SHP77 (cell line): ENCODE results near the gene SALL3.

Experiments used
- DNase-seq, 2 experiments: peaks; one replicate each; lab custom pipeline; 2025; lab: John Stamatoyannopoulos, UW

Gene SALL3

GRCh38 chr18:78965917-78966792 is 13.5 kb upstream of the SALL3 start:
- no peak for DNase-seq

GRCh38 chr18:78966793-78967106 is 12.9 kb upstream of the SALL3 start:
- DNase-seq = no peak

GRCh38 chr18:78967692-78968091 is 11.9 kb upstream of the SALL3 start:
- no peak for DNase-seq

- DNase-seq = no peak
Observed at GRCh38 chr18:78969574-78970315, 9.9 kb upstream of the SALL3 start.

GRCh38 chr18:78970774-78971333 is 8.8 kb upstream of the SALL3 start:
- no peak for DNase-seq

- no peak for DNase-seq
Observed at GRCh38 chr18:78971511-78972245, 7.9 kb upstream of the SALL3 start.

- DNase-seq = no peak
Observed at GRCh38 chr18:78972385-78972918, 7.2 kb upstream of the SALL3 start.

GRCh38 chr18:78972930-78973331 is 6.7 kb upstream of the SALL3 start:
- no peak for DNase-seq

GRCh38 chr18:78973357-78974083 is 6.1 kb upstream of the SALL3 start:
- no peak for DNase-seq

- no peak for DNase-seq
Observed at GRCh38 chr18:78974115-78974761, 5.4 kb upstream of the SALL3 start.

- no peak for DNase-seq
Observed at GRCh38 chr18:78975292-78975691, 4.3 kb upstream of the SALL3 start.

- no peak for DNase-seq
Observed at GRCh38 chr18:78975699-78976335, 3.8 kb upstream of the SALL3 start.

GRCh38 chr18:78976765-78977636 is 2.6 kb upstream of the SALL3 start:
- DNase-seq = no peak

- no peak for DNase-seq
Observed at GRCh38 chr18:78977637-78978348, 1.8 kb upstream of the SALL3 start.

- no peak for DNase-seq
Observed at GRCh38 chr18:78978349-78979055, 1.1 kb upstream of the SALL3 start.

GRCh38 chr18:78979056-78979729 is 425 bp upstream of the SALL3 start:
- no peak for DNase-seq

- no peak for DNase-seq
Observed at GRCh38 chr18:78980279-78980771, 707 bp downstream of the SALL3 start.
